AG04450 (cell line): ENCODE data around the gene KISS1. TPM values are rescaled to one million over a fixed set of nuclear protein-coding genes. Genes with fewer than 3 reads are reported as not detected.

ENCODE experiments used
- CTCF ChIA-PET: fragments of 300-600, 350-600 bp; formaldehyde crosslinking; extraction: SDS; loops from one replicate; lab custom pipeline; 2022; ENCODE audit warnings: antibody characterized with exemption, inconsistent platforms; lab: Charles Lee
- POLR2A ChIA-PET: fragments of 350-600 bp; formaldehyde crosslinking; extraction: SDS; loops from one replicate; lab custom pipeline; 2021; ENCODE audit warnings: antibody characterized with exemption, inconsistent platforms; lab: Yijun Ruan, JAX
- DNase-seq: peaks from one replicate; pipeline ENCODE4 v3.0.0-alpha.2; 2011; ENCODE audit warnings: low read depth, low spot score
- H3K27ac ChIP-seq: one replicate; pipeline ENCODE4 v1.5.1; 2012; ENCODE audit warnings: low read depth, low read length, control low read depth
- H3K27me3 ChIP-seq: one replicate; pipeline ENCODE4 v1.6.0; 2012; ENCODE audit warnings: low read length; ENCODE audit not compliant: control insufficient read depth, insufficient read depth
- H3K4me3 ChIP-seq: 2 replicates; pipeline ENCODE4 v1.5.1; 2011; ENCODE audit warnings: mild to moderate bottlenecking, low read depth, low read length, control low read depth
- H3K9me3 ChIP-seq: 2 replicates; pipeline ENCODE4 v1.5.1; 2012; ENCODE audit warnings: low read length; ENCODE audit not compliant: control insufficient read depth, insufficient read depth
- CTCF ChIP-seq: IDR thresholded peaks from 2 replicates; pipeline ENCODE4 v1.5.1; 2011; ENCODE audit warnings: low read depth, low read length, control low read depth, inconsistent platforms
- polyA plus RNA-seq: library from polyadenylated mRNA; depleted of rRNA; stranded (reverse); fragments of >200 nt; gene quantifications from 2 replicates; pipeline ENCODE4 v1.2.3, GENCODE V29; 2011

The KISS1 gene
- polyA plus RNA-seq, 1 experiment: 3.4 TPM

GRCh38 chr1:204149107-204149506, 47.2 kb downstream of the KISS1 start:
- Histone ChIP-seq H3K9me3 (no peaks in the 10 kb centered on the region), H3K27me3 (no peaks in the 10 kb centered on the region), H3K27ac (no peak overlapping the region), H3K4me3 (no peak overlapping the region)
- CTCF ChIA-PET: interaction anchor here (1.0 kb wide), 1 partner anchor 58 kb away, joined by 3 read pairs; no protein-coding TSS in a partner anchor
- no peak for DNase-seq
- POLR2A ChIA-PET: no interaction called here
- no peak for TF ChIP-seq CTCF

GRCh38 chr1:204147406-204148383, 48.6 kb downstream of the KISS1 start:
- POLR2A ChIA-PET: no interaction called here
- Histone ChIP-seq H3K9me3 (no peaks in the 10 kb centered on the region), H3K27ac (no peak overlapping the region), H3K4me3 (no peak overlapping the region), H3K27me3 (no peaks in the 10 kb centered on the region)
- TF ChIP-seq CTCF: no peak
- no peak for DNase-seq
- CTCF ChIA-PET: no interaction called here

- Histone ChIP-seq H3K4me3 (no peak overlapping the region), H3K27me3 (no peaks in the 10 kb centered on the region), H3K9me3 (no peaks in the 10 kb centered on the region), H3K27ac (no peak overlapping the region)
- TF ChIP-seq CTCF: no peak
- no peak for DNase-seq
- ChIA-PET CTCF (no interaction called here), POLR2A (no interaction called here)
Observed at GRCh38 chr1:204146965-204147364, 49.3 kb downstream of the KISS1 start.

GRCh38 chr1:204146309-204146708, 50.0 kb downstream of the KISS1 start:
- no peak overlapping the region for H3K4me3 ChIP-seq
- H3K27ac ChIP-seq: no peak overlapping the region
- CTCF ChIA-PET: interaction anchor here (0.6 kb wide), 1 partner anchor 410 kb away, joined by 4 read pairs; no protein-coding TSS in a partner anchor
- H3K27me3 ChIP-seq: no peaks in the 10 kb centered on the region
- POLR2A ChIA-PET: no interaction called here
- no peaks in the 10 kb centered on the region for H3K9me3 ChIP-seq
- TF ChIP-seq CTCF: no peak
- no peak for DNase-seq

- no peak overlapping the region for H3K4me3 ChIP-seq
Observed at GRCh38 chr1:204145033-204145504, 51.2 kb downstream of the KISS1 start.

More at GRCh38 chr1:204145033-204145504, 51.2 kb downstream of the KISS1 start:
- no peaks in the 10 kb centered on the region for H3K27me3 ChIP-seq
- H3K27ac ChIP-seq: no peak overlapping the region
- no peak for TF ChIP-seq CTCF
- ChIA-PET CTCF (interaction anchor here (1.0 to 1.9 kb wide), 3 partner anchors 17 to 219 kb away, joined by 4 to 9 read pairs (median 7); no protein-coding TSS in a partner anchor), POLR2A (interaction anchor here (0.5 kb wide), 1 partner anchor 295 kb away, joined by 4 read pairs; no protein-coding TSS in a partner anchor)
- H3K9me3 ChIP-seq: no peaks in the 10 kb centered on the region
- no peak for DNase-seq
